Fibroblast of gingiva (primary cell): ENCODE results near the gene AP2B1.
"Not testable (repeated sequence)": the region's sequence is repeated elsewhere in the genome, so short reads cannot be mapped to it uniquely, and the experiment has no call there.

Source experiments
- DNase-seq: peaks from one replicate; pipeline ENCODE4 v3.0.0-alpha.2; 2011; ENCODE audit warnings: low read depth

The AP2B1 gene

GRCh38 chr17:35575759-35576158 lies 11.4 kb upstream of the AP2B1 start:
- DNase-seq, result no peak

- DNase-seq, result no peak
Measured at GRCh38 chr17:35577830-35578196, 9.3 kb upstream of the AP2B1 start.

- peak; percentile 87 for DNase-seq
Measured at GRCh38 chr17:35578197-35578928, 8.8 kb upstream of the AP2B1 start, which contains the start of gene PEX12. PEX12 (minus strand) TSS chr17:35578571; CDS start chr17:35578021, 550 bp downstream.

GRCh38 chr17:35578929-35579432 lies 8.1 kb upstream of the AP2B1 start:
- no peak for DNase-seq

- no peak for DNase-seq
Measured at GRCh38 chr17:35584061-35584460, 3.1 kb upstream of the AP2B1 start.

- DNase-seq, result no peak
Measured at GRCh38 chr17:35586569-35587073, 501 bp upstream of the AP2B1 start.

GRCh38 chr17:35588196-35588920 lies 1.2 kb downstream of the AP2B1 start:
- DNase-seq, result peak; percentile 29

GRCh38 chr17:35596072-35596471 lies 8.9 kb downstream of the AP2B1 start:
- DNase-seq, result no peak

GRCh38 chr17:35596530-35597233 lies 9.6 kb downstream of the AP2B1 start:
- DNase-seq, result no peak

GRCh38 chr17:35597604-35598003 lies 10.5 kb downstream of the AP2B1 start:
- DNase-seq, result no peak

GRCh38 chr17:35603674-35604073 lies 16.6 kb downstream of the AP2B1 start:
- no peak for DNase-seq

GRCh38 chr17:35605678-35606077 lies 18.6 kb downstream of the AP2B1 start:
- DNase-seq, result peak; percentile 67

- DNase-seq, result no peak
Measured at GRCh38 chr17:35607239-35607847, 20.2 kb downstream of the AP2B1 start.

GRCh38 chr17:35609831-35610230 lies 22.7 kb downstream of the AP2B1 start:
- DNase-seq, result no peak

GRCh38 chr17:35610746-35611145 lies 23.6 kb downstream of the AP2B1 start:
- DNase-seq, result not testable (repeated sequence)

GRCh38 chr17:35612924-35613521 lies 25.9 kb downstream of the AP2B1 start:
- DNase-seq, result peak; percentile 49

GRCh38 chr17:35614810-35615209 lies 27.7 kb downstream of the AP2B1 start:
- peak; percentile 9 for DNase-seq

GRCh38 chr17:35616536-35616935 lies 29.4 kb downstream of the AP2B1 start:
- no peak for DNase-seq

- DNase-seq, result no peak
Measured at GRCh38 chr17:35617505-35617904, 30.4 kb downstream of the AP2B1 start.

GRCh38 chr17:35618628-35619027 lies 31.5 kb downstream of the AP2B1 start:
- DNase-seq, result no peak

- DNase-seq, result no peak
Measured at GRCh38 chr17:35621768-35622167, 34.6 kb downstream of the AP2B1 start.

GRCh38 chr17:35627417-35627816 lies 40.3 kb downstream of the AP2B1 start:
- no peak for DNase-seq
